ENCODE data around the gene CCDC38.
A peak's percentile ranks its signal among the peaks of the same experiment; 100 is the strongest.

Gene CCDC38

GRCh38 chr12:95959107-95959506 is 16.7 kb upstream of the CCDC38 start:
- no peaks in the 10 kb centered on the region for H3K27me3 ChIP-seq (ENCODE audit: low read depth, low read length)
- no peaks in the 10 kb centered on the region for H3K9me3 ChIP-seq (ENCODE audit: control insufficient read depth in 1 of 2, low read length in 2 of 2)
- no peaks in the 10 kb centered on the region for H3K4me1 ChIP-seq (ENCODE audit: control insufficient read depth in 1 of 2, insufficient read depth in 2 of 2, low read length in 2 of 2)
- H3K4me3 ChIP-seq (ENCODE audit: low read depth in 1 of 2, low read length in 2 of 2), result no peak overlapping the region
- no peak overlapping the region for H3K27ac ChIP-seq (ENCODE audit: low read length)
- H3K36me3 ChIP-seq (ENCODE audit: control insufficient read depth in 1 of 2, insufficient read depth in 2 of 2, low read length in 2 of 2), result no peaks in the 10 kb centered on the region

DNA sequence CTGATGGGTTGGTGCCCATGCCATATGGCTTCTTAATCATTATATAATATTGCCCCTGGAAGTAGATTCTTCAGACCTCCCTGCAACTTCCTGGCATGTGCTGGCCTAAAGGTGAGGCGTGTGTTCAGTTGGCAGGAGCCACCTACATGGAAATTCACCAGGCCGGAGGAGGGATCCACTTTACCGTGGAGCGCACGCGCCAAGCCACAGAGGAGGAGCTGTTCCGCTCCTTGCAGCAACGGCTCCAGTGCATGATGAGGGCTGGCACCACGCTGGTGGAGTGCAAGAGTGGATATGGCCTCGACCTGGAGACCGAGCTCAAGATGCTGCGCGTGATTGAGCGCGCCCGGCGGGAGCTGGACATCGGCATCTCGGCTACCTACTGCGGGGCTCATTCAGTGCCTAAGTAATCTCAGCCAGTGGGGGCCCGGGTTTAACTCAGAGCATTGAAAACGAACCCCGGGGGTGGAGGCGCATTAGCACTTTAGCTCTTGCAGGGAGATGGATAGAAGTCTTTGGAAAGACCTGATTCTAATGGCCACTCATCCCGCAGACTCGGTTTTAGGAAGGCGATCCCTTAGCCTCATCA is 14.2 kb upstream of the CCDC38 start:
- no peak overlapping the region for H3K27ac ChIP-seq (ENCODE audit: low read length)
- no peaks in the 10 kb centered on the region for H3K9me3 ChIP-seq (ENCODE audit: control insufficient read depth in 1 of 2, low read length in 2 of 2)
- H3K36me3 ChIP-seq (ENCODE audit: control insufficient read depth in 1 of 2, insufficient read depth in 2 of 2, low read length in 2 of 2), result no peaks in the 10 kb centered on the region
- no peaks in the 10 kb centered on the region for H3K4me1 ChIP-seq (ENCODE audit: control insufficient read depth in 1 of 2, insufficient read depth in 2 of 2, low read length in 2 of 2)
- H3K27me3 ChIP-seq (ENCODE audit: low read depth, low read length), result no peaks in the 10 kb centered on the region
- H3K4me3 ChIP-seq (ENCODE audit: low read depth in 1 of 2, low read length in 2 of 2), result no peak overlapping the region

- no peaks in the 10 kb centered on the region for H3K36me3 ChIP-seq (ENCODE audit: control insufficient read depth in 1 of 2, insufficient read depth in 2 of 2, low read length in 2 of 2)
- H3K4me1 ChIP-seq (ENCODE audit: control insufficient read depth in 1 of 2, insufficient read depth in 2 of 2, low read length in 2 of 2), result no peaks in the 10 kb centered on the region
- no peak overlapping the region for H3K27ac ChIP-seq (ENCODE audit: low read length)
- no peaks in the 10 kb centered on the region for H3K9me3 ChIP-seq (ENCODE audit: control insufficient read depth in 1 of 2, low read length in 2 of 2)
- H3K4me3 ChIP-seq (ENCODE audit: low read depth in 1 of 2, low read length in 2 of 2), result no peak overlapping the region
- no peaks in the 10 kb centered on the region for H3K27me3 ChIP-seq (ENCODE audit: low read depth, low read length)
Measured at GRCh38 chr12:95955549-95956159, 13.2 kb upstream of the CCDC38 start.

DNA sequence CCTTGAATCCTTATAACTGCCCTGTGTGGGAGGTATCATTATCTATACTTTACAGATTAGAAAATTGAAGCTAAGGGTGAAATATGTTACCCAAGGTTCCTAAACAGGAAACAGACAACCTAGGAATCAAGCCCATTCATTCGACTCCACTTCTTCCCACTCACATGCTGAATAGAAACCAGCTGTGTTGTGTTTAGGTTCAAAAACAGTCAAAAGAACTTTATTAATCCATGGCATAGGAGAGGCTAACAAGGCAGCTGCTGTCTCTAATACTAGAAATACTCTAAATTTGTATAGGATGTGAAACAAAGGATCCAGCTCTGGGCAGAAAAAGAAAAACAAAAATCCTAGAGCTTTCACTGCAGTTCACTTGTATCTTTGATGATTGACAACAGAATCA is 10.6 kb upstream of the CCDC38 start:
- Histone ChIP-seq H3K4me1 (ENCODE audit: control insufficient read depth in 1 of 2, insufficient read depth in 2 of 2, low read length in 2 of 2) (no peaks in the 10 kb centered on the region), H3K27me3 (ENCODE audit: low read depth, low read length) (no peaks in the 10 kb centered on the region), H3K9me3 (ENCODE audit: control insufficient read depth in 1 of 2, low read length in 2 of 2) (no peaks in the 10 kb centered on the region), H3K36me3 (ENCODE audit: control insufficient read depth in 1 of 2, insufficient read depth in 2 of 2, low read length in 2 of 2) (no peaks in the 10 kb centered on the region), H3K4me3 (ENCODE audit: low read depth in 1 of 2, low read length in 2 of 2) (no peak overlapping the region), H3K27ac (ENCODE audit: low read length) (no peak overlapping the region)

DNA sequence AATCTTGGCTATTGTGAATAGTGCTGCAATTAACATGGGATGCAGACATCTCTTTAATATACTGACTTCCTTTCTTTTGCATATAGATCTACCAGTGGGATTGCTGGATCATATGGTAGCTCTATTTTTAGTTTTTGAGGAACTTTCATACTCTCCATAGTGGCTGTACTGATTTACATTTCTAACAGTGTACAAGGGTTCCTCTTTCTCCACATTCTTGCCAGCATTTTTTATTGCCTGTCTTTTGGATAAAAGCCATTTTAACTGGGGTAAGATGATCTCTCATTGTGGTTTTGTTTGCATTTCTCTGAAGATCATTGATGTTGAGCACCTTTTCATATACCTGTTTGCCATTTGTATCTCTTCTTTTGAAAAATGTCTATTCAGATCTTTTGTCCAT is 9.1 kb upstream of the CCDC38 start:
- H3K27ac ChIP-seq (ENCODE audit: low read length), result no peak overlapping the region
- no peaks in the 10 kb centered on the region for H3K4me1 ChIP-seq (ENCODE audit: control insufficient read depth in 1 of 2, insufficient read depth in 2 of 2, low read length in 2 of 2)
- no peak overlapping the region for H3K4me3 ChIP-seq (ENCODE audit: low read depth in 1 of 2, low read length in 2 of 2)
- H3K27me3 ChIP-seq (ENCODE audit: low read depth, low read length), result no peaks in the 10 kb centered on the region
- no peaks in the 10 kb centered on the region for H3K9me3 ChIP-seq (ENCODE audit: control insufficient read depth in 1 of 2, low read length in 2 of 2)
- no peaks in the 10 kb centered on the region for H3K36me3 ChIP-seq (ENCODE audit: control insufficient read depth in 1 of 2, insufficient read depth in 2 of 2, low read length in 2 of 2)

DNA sequence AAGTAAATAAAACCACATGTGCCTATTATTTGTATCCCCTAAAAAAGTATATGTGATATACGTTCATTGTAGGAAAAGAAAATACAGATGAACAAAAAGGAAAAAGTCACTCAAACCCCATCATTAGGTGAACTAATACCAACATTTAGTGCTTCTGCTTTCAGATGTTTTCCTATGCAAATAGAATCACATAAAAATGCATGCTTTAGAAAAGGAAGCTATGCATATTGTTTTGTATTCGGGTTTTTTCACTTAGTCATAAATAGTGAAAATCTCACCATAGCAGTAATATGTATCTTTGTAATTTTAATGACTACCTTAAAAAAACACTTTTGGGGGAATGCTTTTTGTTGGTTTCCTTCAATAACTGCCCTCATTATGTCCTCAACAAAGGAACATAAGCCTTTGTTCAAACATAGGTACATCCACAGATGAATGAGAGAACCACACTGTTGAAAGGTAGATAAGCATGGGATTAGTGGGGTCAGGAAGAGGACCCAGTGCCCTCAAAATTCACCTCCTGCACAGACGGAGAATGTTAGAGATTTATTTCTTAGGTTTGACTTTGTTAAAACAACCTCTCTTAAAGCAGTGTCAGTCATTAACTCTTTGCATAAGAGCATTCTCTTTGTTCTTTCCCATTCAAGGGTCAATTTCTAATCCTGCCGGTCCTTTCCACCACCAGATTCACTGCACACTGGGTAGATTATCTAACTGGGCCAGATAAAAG is 7.2 kb upstream of the CCDC38 start:
- Histone ChIP-seq H3K36me3 (ENCODE audit: control insufficient read depth in 1 of 2, insufficient read depth in 2 of 2, low read length in 2 of 2) (no peaks in the 10 kb centered on the region), H3K4me3 (ENCODE audit: low read depth in 1 of 2, low read length in 2 of 2) (no peak overlapping the region), H3K9me3 (ENCODE audit: control insufficient read depth in 1 of 2, low read length in 2 of 2) (no peaks in the 10 kb centered on the region), H3K4me1 (ENCODE audit: control insufficient read depth in 1 of 2, insufficient read depth in 2 of 2, low read length in 2 of 2) (no peaks in the 10 kb centered on the region), H3K27me3 (ENCODE audit: low read depth, low read length) (no peaks in the 10 kb centered on the region), H3K27ac (ENCODE audit: low read length) (no peak overlapping the region)

- Histone ChIP-seq H3K27me3 (ENCODE audit: low read depth, low read length) (no peaks in the 10 kb centered on the region), H3K9me3 (ENCODE audit: control insufficient read depth in 1 of 2, low read length in 2 of 2) (no peaks in the 10 kb centered on the region), H3K36me3 (ENCODE audit: control insufficient read depth in 1 of 2, insufficient read depth in 2 of 2, low read length in 2 of 2) (no peaks in the 10 kb centered on the region), H3K4me1 (ENCODE audit: control insufficient read depth in 1 of 2, insufficient read depth in 2 of 2, low read length in 2 of 2) (no peaks in the 10 kb centered on the region), H3K4me3 (ENCODE audit: low read depth in 1 of 2, low read length in 2 of 2) (peak overlapping the region in 1 of 2 donors; percentile 85), H3K27ac (ENCODE audit: low read length) (no peak overlapping the region)
Measured at GRCh38 chr12:95944108-95944704, 1.8 kb upstream of the CCDC38 start.

- H3K4me3 ChIP-seq (ENCODE audit: low read depth in 1 of 2, low read length in 2 of 2), result peak within 1 kb of the TSS; percentile 70 to 85
- peak within 1 kb of the TSS; percentile 56 for H3K27ac ChIP-seq (ENCODE audit: low read length)
- no peaks in the 10 kb centered on the region for H3K9me3 ChIP-seq (ENCODE audit: control insufficient read depth in 1 of 2, low read length in 2 of 2)
- no peaks in the 10 kb centered on the region for H3K27me3 ChIP-seq (ENCODE audit: low read depth, low read length)
- no peaks in the 10 kb centered on the region for H3K36me3 ChIP-seq (ENCODE audit: control insufficient read depth in 1 of 2, insufficient read depth in 2 of 2, low read length in 2 of 2)
- H3K4me1 ChIP-seq (ENCODE audit: control insufficient read depth in 1 of 2, insufficient read depth in 2 of 2, low read length in 2 of 2), result no peaks in the 10 kb centered on the region
Measured at GRCh38 chr12:95943330-95943842, 972 bp upstream of the CCDC38 start, which contains the start of gene AMDHD1. AMDHD1 (plus strand) TSS chr12:95943331; CDS start chr12:95943399, 68 bp downstream.

GRCh38 chr12:95942101-95942523 is 302 bp downstream of the CCDC38 start:
- Histone ChIP-seq H3K36me3 (ENCODE audit: control insufficient read depth in 1 of 2, insufficient read depth in 2 of 2, low read length in 2 of 2) (no peaks in the 10 kb centered on the region), H3K9me3 (ENCODE audit: control insufficient read depth in 1 of 2, low read length in 2 of 2) (no peaks in the 10 kb centered on the region), H3K27ac (ENCODE audit: low read length) (peak overlapping the region; percentile 56), H3K4me3 (ENCODE audit: low read depth in 1 of 2, low read length in 2 of 2) (peak overlapping the region; percentile 70 to 85), H3K4me1 (ENCODE audit: control insufficient read depth in 1 of 2, insufficient read depth in 2 of 2, low read length in 2 of 2) (no peaks in the 10 kb centered on the region), H3K27me3 (ENCODE audit: low read depth, low read length) (no peaks in the 10 kb centered on the region)

DNA sequence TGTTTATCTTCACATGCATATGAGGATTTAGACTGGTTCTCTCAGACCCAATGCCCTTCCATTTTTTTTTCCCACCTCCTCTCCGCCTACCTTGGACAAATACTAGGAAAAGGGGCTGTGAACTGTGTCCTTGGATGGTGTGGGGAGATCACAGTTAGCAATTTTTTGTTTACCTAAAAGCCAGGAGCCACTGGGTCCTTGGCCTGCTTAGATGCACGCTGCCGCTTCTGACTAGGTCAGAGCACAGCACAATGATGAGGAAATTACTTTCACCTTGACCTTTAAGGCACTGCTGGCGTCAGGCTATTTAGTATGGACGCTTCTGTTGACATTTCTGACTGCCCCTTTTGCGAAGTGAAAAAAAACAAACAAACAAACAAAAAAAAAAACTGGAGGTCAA is 1.9 kb downstream of the CCDC38 start:
- no peaks in the 10 kb centered on the region for H3K4me1 ChIP-seq (ENCODE audit: control insufficient read depth in 1 of 2, insufficient read depth in 2 of 2, low read length in 2 of 2)
- no peaks in the 10 kb centered on the region for H3K36me3 ChIP-seq (ENCODE audit: control insufficient read depth in 1 of 2, insufficient read depth in 2 of 2, low read length in 2 of 2)
- H3K4me3 ChIP-seq (ENCODE audit: low read depth in 1 of 2, low read length in 2 of 2), result no peak overlapping the region
- H3K27ac ChIP-seq (ENCODE audit: low read length), result no peak overlapping the region
- H3K27me3 ChIP-seq (ENCODE audit: low read depth, low read length), result no peaks in the 10 kb centered on the region
- H3K9me3 ChIP-seq (ENCODE audit: control insufficient read depth in 1 of 2, low read length in 2 of 2), result no peaks in the 10 kb centered on the region

GRCh38 chr12:95922231-95922630 is 20.2 kb downstream of the CCDC38 start:
- H3K4me3 ChIP-seq (ENCODE audit: low read depth in 1 of 2, low read length in 2 of 2), result no peak overlapping the region
- no peak overlapping the region for H3K27ac ChIP-seq (ENCODE audit: low read length)
- H3K27me3 ChIP-seq (ENCODE audit: low read depth, low read length), result no peaks in the 10 kb centered on the region
- no peaks in the 10 kb centered on the region for H3K4me1 ChIP-seq (ENCODE audit: control insufficient read depth in 1 of 2, insufficient read depth in 2 of 2, low read length in 2 of 2)
- no peaks in the 10 kb centered on the region for H3K36me3 ChIP-seq (ENCODE audit: control insufficient read depth in 1 of 2, insufficient read depth in 2 of 2, low read length in 2 of 2)
- H3K9me3 ChIP-seq (ENCODE audit: control insufficient read depth in 1 of 2, low read length in 2 of 2), result no peaks in the 10 kb centered on the region
